Stimulated activated CD8-positive, alpha-beta memory T cell treated with anti-CD3 and anti-CD28 coated beads, Interleukin-12 subunit alpha, Interleukin-12 subunit beta, amount 100 ng/mL, for 4 hours (primary cell): ENCODE results near the gene ART3.

Experiments used
- DNase-seq: peaks from one replicate; pipeline ENCODE4 v3.0.0-alpha.2; 2020; ENCODE audit warnings: low read depth

ART3 gene

DNA sequence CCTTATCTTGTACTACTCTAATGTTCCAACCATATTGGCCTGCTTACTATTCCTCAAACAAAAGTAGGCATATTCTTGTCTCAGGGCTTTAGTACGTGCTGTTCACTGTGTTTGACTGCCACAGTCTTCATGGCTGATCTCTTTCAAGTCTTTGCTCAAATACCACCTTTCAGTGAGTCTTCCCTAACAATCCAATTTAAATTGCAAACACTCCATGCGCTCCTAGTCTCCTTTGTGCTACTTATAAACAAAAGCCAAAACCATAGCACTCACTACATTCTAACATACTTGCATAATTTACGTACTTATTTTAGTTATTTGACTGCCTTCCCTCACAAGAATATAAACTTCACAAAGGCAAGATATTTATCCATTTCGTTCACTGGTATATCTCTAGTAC, 1.7 kb upstream of the ART3 start:
- no peak for DNase-seq

DNA sequence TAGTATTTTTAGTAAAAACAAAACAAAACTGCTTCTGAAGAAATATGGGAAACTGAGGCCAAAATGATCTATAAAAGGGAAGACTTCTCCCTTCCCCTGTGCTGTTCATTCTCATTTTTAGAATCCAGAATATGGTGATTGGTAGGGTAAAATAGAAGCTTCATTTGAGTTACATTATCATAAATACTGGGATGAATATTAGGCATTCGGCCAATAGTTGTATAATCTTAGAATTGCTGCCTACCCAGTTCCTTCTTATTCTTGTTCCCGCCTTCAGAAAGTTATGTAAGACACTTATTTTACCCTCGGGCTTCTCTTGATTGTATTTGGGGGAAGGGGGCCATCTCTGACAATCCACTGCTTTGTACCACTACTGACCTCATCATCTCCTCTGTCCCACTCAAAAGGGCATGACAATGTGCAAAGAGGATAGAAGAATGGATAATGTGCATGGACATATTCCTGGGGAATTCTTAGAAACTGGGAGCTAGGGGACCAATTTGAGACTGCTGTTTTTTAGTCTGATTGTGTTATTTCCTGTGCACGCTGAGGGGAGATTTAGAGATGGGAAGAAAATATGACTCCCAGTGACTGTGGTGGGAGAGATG, 588 bp downstream of the ART3 start:
- no peak for DNase-seq

DNA sequence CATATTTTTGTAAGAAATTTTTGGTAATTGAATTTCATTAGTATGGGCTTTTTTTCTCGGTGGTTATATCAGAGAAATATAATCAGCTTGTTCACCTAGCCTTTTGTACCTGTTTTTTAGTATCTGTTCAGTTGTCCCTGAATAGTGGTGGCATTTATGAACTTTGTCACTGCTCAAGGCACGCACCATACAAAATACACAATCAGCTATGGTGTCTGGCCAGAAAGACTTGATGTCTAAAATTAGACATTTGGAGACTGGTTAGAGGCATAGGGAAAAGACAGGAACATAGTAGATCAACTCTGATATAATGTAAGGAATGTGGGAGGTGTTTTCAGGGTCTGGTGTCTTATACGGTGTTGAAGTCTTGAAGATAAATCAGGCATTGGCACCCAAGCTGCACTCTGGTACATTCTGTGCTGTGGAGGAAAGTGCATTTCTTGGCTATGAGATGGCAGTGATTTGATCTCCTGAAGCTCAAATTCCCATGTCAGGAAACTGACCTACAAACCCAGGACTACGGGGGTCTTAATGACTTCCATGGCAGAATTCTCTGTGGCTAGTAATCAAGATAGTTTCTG, 3.6 kb downstream of the ART3 start:
- no peak for DNase-seq

DNA sequence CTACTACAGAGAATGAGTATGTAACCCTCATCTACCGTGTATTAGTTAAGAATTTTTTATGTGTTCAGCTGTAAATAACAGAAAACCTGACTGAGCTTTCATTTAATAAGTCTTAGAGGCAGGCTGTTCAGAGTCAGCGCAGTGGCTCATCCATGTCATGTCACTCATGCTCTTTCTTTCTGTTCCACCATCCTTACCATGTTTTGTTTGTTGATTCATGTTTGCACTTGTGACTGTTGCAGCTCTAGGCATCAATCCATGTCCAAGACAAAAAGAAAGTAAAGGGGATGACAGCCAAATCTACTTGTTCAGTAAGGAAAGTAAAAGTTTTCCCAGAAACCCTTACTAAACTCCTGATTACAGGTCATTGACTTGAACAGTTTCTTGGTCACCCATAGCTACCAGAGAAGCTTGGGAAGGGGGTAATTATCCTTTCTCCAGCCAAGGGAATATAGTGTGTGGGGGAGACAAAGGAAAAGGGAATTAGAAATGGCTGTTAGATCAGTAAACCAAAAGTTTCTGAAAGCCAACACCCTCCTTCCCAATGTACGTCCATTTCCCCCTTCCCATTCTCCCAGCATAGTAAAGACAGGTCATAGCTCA, 9.0 kb downstream of the ART3 start:
- DNase-seq, result no peak

DNA sequence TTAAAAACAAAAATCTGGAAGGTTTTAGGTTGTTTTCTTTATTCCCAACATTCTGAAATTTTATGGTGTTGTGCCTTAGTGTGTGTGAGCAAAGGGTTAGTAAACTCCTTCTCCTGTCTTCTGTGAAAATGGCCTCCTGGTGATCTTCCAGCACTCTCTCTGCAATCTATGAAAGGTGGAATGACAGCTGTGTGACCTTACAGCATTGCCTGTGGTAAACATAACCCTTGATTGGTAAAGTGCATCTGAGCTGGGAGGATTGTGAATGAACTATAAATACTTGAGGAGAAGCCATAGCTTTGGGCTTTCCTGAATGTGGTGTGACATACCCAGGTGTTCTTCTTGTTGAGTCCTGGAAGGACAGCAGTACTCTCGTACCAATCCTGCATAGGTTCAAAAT, 10.0 kb downstream of the ART3 start:
- no peak for DNase-seq

DNA sequence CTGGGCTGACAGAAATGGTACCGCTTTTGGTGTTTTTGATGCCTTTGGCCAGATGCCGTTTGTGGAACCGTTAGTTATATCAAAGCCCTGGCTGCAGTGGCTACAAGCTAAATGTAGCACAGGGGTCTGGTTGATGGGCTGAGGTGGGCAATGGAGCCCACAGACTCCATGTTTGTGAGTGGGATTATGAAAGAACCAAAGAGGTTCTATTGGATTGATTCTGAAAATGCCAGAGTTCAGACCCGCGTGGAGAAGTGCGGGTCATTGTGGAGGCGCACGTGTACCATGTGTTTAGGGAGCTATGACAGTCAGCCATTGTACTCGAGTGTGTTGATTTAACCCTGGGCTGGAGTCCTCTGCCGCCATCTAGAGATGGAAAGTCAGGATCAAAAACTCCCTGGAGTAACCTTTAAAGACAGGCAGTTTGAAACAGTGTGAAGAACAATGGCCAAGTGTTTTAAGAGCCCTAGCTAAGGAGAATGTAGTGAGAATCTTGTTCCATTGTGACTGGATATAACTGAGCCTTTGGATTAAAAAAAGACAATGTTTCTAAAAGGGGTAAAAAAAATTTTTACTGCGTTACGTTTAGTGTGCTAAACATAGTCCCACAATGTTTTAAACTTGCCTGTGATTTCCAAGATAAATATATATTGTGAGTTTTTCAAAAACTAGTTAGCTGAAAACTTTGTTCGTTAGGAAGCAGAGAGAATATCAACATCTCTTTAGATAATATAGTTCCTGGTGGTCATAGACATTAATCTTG, 12.7 kb downstream of the ART3 start:
- DNase-seq, result no peak

DNA sequence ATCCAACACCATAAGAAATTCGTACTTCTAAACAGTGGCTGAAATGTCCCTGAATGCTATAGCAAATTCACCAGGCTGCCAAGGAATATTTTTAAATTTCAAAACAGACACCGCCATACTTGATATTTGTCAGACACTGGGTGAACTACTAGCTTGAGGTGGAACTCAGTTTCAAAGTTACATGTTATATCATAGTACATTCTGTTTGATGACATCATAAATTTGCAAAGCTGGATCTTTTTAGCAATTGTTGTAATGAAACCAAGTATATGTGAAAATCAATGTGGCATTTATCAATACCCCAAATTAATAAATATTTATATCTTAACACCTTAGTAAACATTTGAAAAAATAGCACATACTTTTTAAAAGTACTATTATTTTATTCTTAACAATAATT, 14.2 kb downstream of the ART3 start:
- DNase-seq, result no peak

DNA sequence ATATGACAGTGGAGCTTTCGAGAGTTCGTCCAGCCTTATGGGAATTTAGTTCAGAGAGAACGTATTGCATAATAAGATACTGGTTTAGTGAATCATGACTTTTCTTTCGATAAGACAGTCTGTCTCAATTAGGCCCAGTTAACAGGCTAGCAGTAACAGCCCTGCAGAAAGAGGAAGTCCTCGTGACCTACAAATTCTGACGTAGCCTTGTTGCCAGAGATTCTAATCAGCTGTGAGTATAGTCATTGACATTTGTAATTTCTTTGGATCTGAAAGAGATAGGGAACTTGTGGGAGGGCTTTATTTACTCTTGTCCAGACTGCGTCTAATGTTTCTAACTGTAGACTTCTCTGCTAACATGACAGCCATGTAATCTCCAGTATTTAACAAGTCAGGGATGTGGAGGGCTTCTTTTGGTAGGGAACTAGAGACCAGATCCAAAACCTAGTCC, 15.8 kb downstream of the ART3 start:
- no peak for DNase-seq

DNA sequence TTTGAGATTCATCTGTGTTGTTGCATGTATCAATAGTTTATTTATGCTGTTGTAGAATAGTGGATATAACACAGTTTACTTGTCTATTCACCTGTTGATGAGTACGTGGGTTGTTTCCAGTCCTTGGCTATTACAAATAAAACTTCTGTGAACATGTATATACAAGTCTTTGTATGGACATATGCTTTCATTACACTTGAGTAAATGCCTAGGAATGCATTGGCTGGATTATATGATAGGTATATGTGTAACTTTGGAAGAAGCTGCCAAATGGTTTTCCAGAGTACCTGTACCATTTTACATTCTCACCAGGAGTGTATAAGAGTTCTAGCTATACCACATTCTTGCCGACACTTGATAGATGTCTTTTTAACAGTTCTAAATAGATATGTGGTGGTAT, 16.5 kb downstream of the ART3 start:
- no peak for DNase-seq

DNA sequence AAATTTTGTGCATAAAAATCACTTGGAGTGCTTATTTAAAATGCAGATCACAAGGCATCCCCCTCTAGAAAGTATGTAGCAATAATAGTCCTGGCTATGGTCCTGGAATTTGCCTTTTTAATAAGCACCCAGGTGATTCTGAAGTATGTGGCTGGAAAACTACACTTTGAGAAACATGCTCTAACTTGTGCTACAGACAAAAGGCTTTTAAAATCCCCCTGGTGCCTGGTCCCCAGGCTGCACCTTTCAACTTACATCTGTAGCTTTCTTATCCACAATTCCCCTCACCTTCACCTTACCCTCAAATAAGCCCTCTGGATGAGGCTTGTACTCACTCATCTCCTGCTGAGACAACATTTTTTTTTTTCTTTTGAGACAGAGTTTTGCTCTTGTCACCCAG, 21.1 kb downstream of the ART3 start:
- no peak for DNase-seq

DNA sequence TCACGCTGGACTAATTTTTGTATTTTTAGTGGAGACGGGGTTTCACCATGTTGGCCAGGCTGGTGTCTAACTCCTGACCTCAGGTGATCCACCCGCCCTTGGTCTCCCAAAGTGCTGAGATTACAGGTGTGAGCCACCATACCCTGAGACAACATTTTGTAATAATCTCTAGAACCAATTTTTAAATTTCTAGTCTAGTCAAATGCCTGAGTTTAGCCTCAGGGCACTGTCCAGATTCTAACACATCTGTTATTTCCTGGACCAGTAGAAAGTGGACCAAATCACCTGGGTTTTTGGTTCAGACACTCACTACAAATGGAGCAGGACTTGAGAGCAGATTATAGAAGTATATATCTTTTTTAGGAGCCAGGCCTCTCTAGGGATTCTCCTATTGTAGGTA, 21.6 kb downstream of the ART3 start:
- DNase-seq, result no peak

DNA sequence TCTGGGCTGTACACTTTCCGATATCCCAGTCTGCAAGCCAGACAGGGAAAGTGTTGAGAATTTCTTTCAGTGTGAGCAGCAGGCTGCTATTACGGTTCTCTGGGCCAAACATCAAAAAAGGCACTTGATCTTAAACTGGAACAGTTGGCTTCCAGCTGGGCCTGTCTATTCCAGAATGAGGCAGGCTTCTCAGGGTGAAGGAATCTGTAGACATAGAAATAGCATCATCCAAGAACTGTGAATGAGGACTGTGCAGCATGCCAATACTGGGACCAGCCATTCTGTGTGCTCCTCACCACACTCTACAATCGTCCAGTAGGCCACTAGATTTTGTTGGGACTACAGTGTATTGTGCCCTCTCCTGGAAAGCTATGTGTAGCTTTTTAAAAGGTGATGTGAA, 31.1 kb downstream of the ART3 start:
- no peak for DNase-seq

DNA sequence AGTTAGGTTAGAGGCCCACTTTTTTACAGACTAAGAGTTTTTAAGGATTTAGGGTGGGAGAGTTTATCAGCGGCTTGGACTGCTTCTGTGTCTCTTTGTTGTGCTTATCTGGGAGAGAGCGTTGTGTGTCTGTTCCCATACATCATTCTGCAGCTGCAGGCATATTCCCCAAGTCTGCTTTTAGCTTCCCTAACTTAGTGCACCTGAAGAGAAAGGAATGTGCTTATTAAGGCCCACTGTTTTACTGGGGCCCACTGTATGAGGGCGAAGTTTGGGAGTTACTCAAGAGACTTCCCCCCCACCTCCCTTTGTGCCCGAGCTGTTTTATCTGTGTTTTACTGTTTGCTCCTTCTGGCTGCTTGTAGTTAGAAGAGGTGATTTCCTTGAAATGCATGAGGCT, 31.9 kb downstream of the ART3 start:
- no peak for DNase-seq

DNA sequence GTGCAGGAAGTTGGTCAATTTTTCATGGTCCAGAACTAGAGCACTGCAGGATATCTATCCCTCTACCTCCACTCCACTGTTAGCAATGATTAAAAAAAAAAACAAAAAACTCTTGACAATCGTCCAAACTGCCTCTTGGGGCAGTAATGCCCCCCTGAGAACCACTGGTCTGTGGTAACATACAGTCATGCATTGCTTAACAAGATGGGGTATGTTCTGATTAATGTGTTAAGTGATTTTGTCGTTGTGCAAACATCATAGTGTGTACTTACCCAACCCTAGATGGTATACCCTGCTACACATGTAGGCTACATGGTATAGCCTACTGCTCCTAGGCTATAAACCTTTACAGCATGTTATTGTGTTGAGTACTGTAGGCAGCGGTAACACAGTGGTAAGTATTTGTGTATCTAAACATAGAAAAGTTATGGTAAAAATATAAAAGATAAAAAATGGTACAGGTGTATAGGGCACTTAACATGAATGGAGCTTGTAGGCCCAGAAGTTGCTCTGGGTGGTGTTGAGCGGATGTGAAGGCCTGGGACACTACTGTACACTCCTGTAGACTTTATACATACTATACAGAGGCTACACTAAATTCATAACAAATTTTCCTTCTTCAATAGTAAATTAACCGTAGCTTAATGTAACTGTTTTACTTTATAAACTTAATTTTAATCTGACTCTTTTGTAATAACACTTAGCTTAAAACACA, 34.1 kb downstream of the ART3 start:
- no peak for DNase-seq

DNA sequence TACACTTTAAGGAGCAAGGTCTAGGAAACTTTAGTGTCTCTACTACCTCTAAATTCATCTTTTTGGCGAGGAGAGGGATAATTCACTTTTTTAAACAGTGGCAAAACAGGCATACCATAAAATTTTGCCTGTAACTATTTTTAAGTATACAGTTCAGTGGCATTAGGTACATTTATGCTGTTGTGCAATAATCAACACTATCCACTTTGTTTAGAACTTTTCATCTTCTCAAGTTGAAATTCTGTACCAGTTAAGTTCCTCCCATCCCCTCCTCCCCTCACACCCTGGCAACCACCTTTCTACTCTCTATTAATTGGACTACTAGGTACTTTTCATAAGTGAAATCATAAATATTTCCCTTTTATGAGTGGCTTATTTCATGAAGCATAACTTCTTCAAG, 42.3 kb downstream of the ART3 start:
- DNase-seq, result no peak

DNA sequence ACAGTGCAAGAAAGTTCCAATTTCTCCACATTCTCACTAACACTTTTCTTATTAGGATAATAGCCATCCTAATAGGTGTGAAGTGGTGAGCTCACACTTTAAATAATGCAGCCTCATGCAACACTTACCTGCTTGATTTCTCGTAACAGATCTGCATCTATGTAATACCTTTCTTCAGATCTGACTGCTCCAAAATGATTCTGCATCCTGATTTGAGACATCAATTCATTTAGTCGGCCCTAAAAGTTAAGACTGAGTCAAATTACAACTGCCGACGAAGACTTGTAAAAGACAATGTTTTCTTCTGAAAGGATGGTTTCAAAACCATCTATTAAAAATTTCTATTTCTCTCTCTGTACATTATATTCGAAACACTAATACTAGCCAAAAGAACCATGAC, 43.0 kb downstream of the ART3 start:
- no peak for DNase-seq

DNA sequence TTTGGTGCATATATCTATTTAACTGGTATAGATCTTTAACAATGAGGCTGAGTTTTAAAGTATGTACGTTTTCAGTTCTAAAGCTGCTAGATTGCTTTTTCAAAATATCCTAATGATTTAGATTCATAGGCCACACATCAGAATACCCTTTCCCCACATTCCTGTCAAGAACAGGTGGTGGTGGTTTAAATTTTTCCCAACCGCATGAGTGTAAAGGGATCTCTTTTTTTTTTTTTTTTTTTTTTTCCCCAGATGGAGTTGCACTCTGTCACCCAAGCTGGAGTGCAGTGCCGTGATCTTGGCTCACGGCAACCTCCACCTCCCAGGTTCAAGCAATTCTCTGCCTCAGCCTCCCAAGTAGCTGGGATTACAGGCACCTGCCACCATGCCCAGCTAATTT, 45.7 kb downstream of the ART3 start:
- DNase-seq, result no peak

DNA sequence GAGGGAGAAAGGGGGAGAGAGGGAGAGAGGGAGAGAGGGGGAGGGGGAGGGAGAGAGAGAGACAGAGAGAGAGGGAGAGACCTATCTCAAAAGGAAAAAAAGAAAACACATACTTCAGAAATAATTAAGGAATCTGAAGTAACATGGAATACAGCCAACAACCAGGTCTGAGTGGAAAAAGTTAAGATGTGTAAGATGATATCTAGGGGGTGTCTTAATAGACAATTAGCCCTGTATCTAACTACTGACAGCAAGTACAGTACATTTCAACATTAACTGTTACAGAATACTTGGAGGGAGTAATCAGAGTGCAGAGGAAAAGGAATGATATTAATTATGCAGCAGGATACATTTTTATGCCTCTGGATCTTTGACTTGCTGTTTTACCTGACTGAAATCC, 51.3 kb downstream of the ART3 start:
- no peak for DNase-seq

DNA sequence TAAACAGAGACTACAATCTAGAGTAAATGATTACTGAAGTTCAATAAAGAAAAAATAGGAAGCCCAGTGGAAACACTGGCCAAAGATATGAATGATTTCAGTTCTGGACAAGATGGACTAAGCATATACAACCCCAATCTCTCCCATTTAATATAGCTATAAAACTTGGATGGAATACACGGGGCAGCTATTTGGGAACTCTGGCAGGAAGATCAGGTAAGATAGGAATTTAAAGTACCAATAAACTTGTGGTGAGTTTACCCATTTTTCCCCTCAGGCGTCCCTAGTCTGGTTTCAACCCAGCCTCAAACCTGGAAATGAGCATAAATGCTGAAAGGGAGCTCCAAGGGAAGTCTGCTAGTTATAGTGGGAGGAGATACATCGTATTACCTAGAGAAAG, 53.2 kb downstream of the ART3 start:
- no peak for DNase-seq

DNA sequence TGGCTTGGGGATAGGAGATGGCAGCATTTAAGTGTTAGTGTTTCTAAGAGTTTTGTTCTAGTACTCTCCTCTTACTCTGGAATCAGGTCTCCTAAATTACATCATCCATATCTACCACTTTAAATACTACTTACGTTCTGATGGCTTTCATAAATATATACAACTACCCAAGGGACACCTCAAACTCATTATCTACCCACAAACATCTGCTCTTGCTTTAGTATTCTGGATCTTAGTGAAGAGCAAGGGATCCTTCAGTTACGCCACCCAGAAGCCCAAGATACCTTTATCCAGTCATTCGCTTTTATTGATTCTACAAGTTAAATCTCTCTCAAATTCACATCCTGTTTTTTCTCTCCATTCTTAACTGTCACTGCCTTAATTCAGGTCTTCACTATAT, 66.7 kb downstream of the ART3 start:
- DNase-seq, result no peak

DNA sequence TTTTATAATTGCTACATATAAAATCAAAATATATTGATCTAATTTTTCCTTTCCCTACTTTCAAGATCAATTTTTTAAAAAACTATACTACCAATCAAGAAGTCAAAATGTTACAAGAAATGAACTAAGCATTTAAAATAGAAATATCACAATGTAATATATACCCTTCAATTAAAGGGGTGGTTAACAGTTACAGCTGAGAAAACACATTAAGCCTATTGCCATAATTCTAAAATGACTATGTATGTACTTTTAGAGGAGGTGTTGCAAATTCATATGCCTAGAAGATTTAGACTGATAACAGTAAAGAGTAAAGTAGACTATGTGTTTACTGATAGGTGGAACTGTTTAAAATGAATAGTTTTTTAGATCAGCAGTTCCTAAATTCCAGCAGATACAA, 70.0 kb downstream of the ART3 start:
- DNase-seq, result no peak

DNA sequence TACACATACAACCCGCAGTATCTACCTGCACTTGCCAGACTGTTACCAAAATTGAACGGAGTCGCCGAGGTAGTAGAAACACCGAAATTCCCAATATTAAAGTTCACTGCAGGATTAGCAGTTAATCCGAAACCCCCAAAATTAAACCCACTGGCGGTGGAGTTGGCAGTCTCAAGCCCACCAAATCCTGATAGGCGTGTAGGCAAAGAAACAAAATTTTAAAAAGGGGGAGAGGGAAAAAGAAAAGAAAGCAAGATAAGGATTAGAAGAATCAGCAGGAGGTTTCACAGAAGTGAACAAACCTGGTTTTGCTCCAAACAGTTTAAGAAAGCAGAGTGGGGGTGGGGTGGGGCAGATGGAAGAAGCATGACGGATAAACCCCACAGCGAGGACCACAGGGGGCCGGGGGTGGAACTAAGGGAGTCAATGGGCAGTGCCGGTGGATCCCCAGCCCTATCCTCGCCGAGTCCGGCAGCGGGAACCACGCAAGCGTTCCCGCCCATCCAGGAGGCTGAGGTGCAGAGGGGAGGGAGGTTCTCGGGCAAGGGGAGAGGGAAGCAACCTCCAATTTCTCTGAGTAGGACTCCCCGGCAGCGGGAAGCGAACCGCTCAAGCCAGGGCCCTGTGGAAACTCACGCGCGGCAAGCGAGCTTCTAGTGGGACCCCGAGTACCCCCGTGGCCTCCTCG, 73.1 kb downstream of the ART3 start:
- no peak for DNase-seq
